H1 (cell line): ENCODE results near the gene AKT1S1. TPM values are rescaled to one million over a fixed set of nuclear protein-coding genes. Genes with fewer than 3 reads are reported as not detected.

ENCODE experiments used
- CTCF ChIA-PET: fragments of 300-600 bp; sonication (Branson Sonifier 250); formaldehyde crosslinking; loops from one replicate; lab custom pipeline; 2021; ENCODE audit not compliant: partially characterized antibody; lab: Charles Lee
- POLR2A ChIA-PET: fragments of 300-600 bp; sonication (Branson Sonifier 250); formaldehyde crosslinking; loops from one replicate; lab custom pipeline; 2021; ENCODE audit warnings: inconsistent platforms; ENCODE audit not compliant: partially characterized antibody; lab: Charles Lee
- DNase-seq, 2 experiments: peaks; one replicate each; pipeline versions ENCODE4 v3.0.0 to v3.0.0-alpha.2; 2010 to 2022; ENCODE audit warnings: low spot score in 2 of 2, low read depth in 1 of 2, mixed read lengths in 1 of 2
- FAIRE-seq: peaks from 2 replicates; lab custom pipeline; 2011; peaks lifted over from hg19 to GRCh38; lab: Jason Lieb, UNC
- H2AFZ ChIP-seq: 2 replicates; pipeline ENCODE4 v1.8.1; 2012; ENCODE audit warnings: low read length, inconsistent platforms
- H2AK5ac ChIP-seq: 2 replicates; pipeline ENCODE4 v1.6.1; 2013; ENCODE audit warnings: low read depth, low read length
- H2BK120ac ChIP-seq: replicated peaks from 2 replicates; pipeline ENCODE3; 2013; ENCODE audit warnings: low read depth, low read length, inconsistent platforms
- H2BK12ac ChIP-seq: 2 replicates; pipeline ENCODE4 v1.6.1; 2013; ENCODE audit warnings: low read depth, low read length
- H2BK15ac ChIP-seq: 2 replicates; pipeline ENCODE4 v1.6.1; 2013; ENCODE audit warnings: low read length
- H2BK20ac ChIP-seq: 2 replicates; pipeline ENCODE4 v1.6.1; 2013; ENCODE audit warnings: low read length
- H2BK5ac ChIP-seq: 2 replicates; pipeline ENCODE4 v1.6.1; 2013; ENCODE audit warnings: low read depth, low read length
- H3K14ac ChIP-seq: 2 replicates; pipeline ENCODE4 v1.6.1; 2013; ENCODE audit warnings: inconsistent platforms; ENCODE audit not compliant: insufficient read length
- H3K18ac ChIP-seq: 2 replicates; pipeline ENCODE4 v1.6.1; 2013; ENCODE audit warnings: low read length; ENCODE audit errors: extremely low read depth
- H3K23ac ChIP-seq: 2 replicates; pipeline ENCODE4 v1.6.1; 2013; ENCODE audit warnings: inconsistent platforms; ENCODE audit not compliant: insufficient read length
- H3K23me2 ChIP-seq: 2 replicates; pipeline ENCODE4 v1.6.1; 2013; ENCODE audit warnings: low read depth, low read length
- H3K27ac ChIP-seq: 2 replicates; pipeline ENCODE4 v1.6.1; 2011; ENCODE audit warnings: low read depth, low read length, inconsistent platforms
- H3K27me3 ChIP-seq, 4 experiments: replicated peaks in 1 of 4; 1 replicate in 1 of 4; 2 replicates in 3 of 4; pipeline versions ENCODE4 v1.6.1 to v1.8.1; 2011 to 2013; ENCODE audit warnings: low read length in 3 of 4, mild to moderate bottlenecking in 3 of 4, inconsistent platforms in 2 of 4, mixed read lengths in 2 of 4, moderate library complexity in 1 of 4; ENCODE audit not compliant: control insufficient read depth in 3 of 4, insufficient read depth in 3 of 4; ENCODE audit errors: extremely low read depth in 1 of 4
- H3K36me3 ChIP-seq, 4 experiments: 2 replicates each; pipeline versions ENCODE4 v1.6.1 to v1.8.1; 2011 to 2013; ENCODE audit warnings: mild to moderate bottlenecking in 4 of 4, low read length in 3 of 4, moderate library complexity in 2 of 4, control low read depth in 1 of 4, inconsistent platforms in 1 of 4; ENCODE audit not compliant: insufficient read depth in 4 of 4, control insufficient read depth in 2 of 4
- H3K4ac ChIP-seq: replicated peaks from 2 replicates; pipeline ENCODE3; 2013; ENCODE audit warnings: low read length, low read depth, mixed read lengths, inconsistent platforms; ENCODE audit not compliant: insufficient read length
- H3K4me1 ChIP-seq, 4 experiments: replicated peaks in 1 of 4; 1 replicate in 1 of 4; 2 replicates in 3 of 4; pipeline versions ENCODE4 v1.6.1 to v1.8.1; 2011 to 2013; ENCODE audit warnings: low read length in 3 of 4, inconsistent platforms in 2 of 4, mixed read lengths in 1 of 4; ENCODE audit not compliant: insufficient read depth in 4 of 4, control insufficient read depth in 3 of 4
- H3K4me2 ChIP-seq, 2 experiments: 2 replicates each; pipeline versions ENCODE4 v1.6.1 to v1.8.1; 2011 to 2013; ENCODE audit warnings: low read depth in 2 of 2, low read length in 2 of 2, control low read depth in 1 of 2, inconsistent platforms in 1 of 2, mild to moderate bottlenecking in 1 of 2; ENCODE audit not compliant: insufficient read depth in 1 of 2
- H3K4me3 ChIP-seq, 4 experiments: fragments of 200-600, 300-600 bp in 1 of 4; sonication (generic), shearing (Covaris generic), sonication (Bioruptor Twin) in 1 of 4; 2 replicates each; pipeline versions ENCODE4 v1.5.1 to v1.8.1; 2011 to 2016; ENCODE audit warnings: low read length in 4 of 4, low read depth in 3 of 4, control low read depth in 2 of 4, inconsistent platforms in 2 of 4, mild to moderate bottlenecking in 2 of 4, mixed read lengths in 1 of 4, moderate library complexity in 1 of 4; ENCODE audit not compliant: insufficient read depth in 2 of 4; ENCODE audit errors: extremely low read depth in 1 of 4
- H3K56ac ChIP-seq: replicated peaks from 2 replicates; pipeline ENCODE3; 2013; ENCODE audit warnings: low read depth, mild to moderate bottlenecking, mixed read lengths, low read length, inconsistent platforms; ENCODE audit not compliant: insufficient read length
- H3K79me1 ChIP-seq: 2 replicates; pipeline ENCODE4 v1.6.1; 2013; ENCODE audit warnings: low read depth, low read length, control low read depth
- H3K79me2 ChIP-seq, 2 experiments: 2 replicates each; pipeline versions ENCODE4 v1.6.1 to v1.8.1; 2012 to 2013; ENCODE audit warnings: low read length in 2 of 2, mild to moderate bottlenecking in 2 of 2, inconsistent platforms in 1 of 2; ENCODE audit not compliant: insufficient read depth in 2 of 2, control insufficient read depth in 1 of 2
- H3K9ac ChIP-seq, 4 experiments: replicated peaks in 1 of 4; 1 replicate in 1 of 4; 2 replicates in 3 of 4; pipeline versions ENCODE4 v1.6.1 to v1.8.1; 2011 to 2013; ENCODE audit warnings: low read depth in 3 of 4, low read length in 3 of 4, control low read depth in 2 of 4, mild to moderate bottlenecking in 2 of 4, moderate library complexity in 2 of 4, inconsistent platforms in 1 of 4; ENCODE audit errors: extremely low read depth in 1 of 4
- H3K9me3 ChIP-seq, 2 experiments: 2 replicates each; pipeline versions ENCODE4 v1.6.1 to v1.8.1; 2012 to 2013; ENCODE audit warnings: mild to moderate bottlenecking in 2 of 2, moderate library complexity in 2 of 2, control low read depth in 1 of 2, inconsistent platforms in 1 of 2, low read depth in 1 of 2, low read length in 1 of 2, mixed read lengths in 1 of 2; ENCODE audit not compliant: insufficient read depth in 2 of 2
- H4K20me1 ChIP-seq, 2 experiments: replicated peaks in 1 of 2; 2 replicates each; pipeline versions ENCODE3 to v1.8.1; 2011 to 2013; ENCODE audit warnings: inconsistent platforms in 2 of 2, low read length in 2 of 2, mild to moderate bottlenecking in 1 of 2; ENCODE audit not compliant: insufficient read depth in 2 of 2, control insufficient read depth in 1 of 2
- H4K5ac ChIP-seq: 2 replicates; pipeline ENCODE4 v1.6.1; 2013; ENCODE audit warnings: low read length, low read depth, mixed read lengths, inconsistent platforms; ENCODE audit not compliant: insufficient read length
- H4K8ac ChIP-seq: 2 replicates; pipeline ENCODE4 v1.8.0; 2013; ENCODE audit warnings: mild to moderate bottlenecking, moderate library complexity, low read length, inconsistent platforms; ENCODE audit not compliant: insufficient read depth; ENCODE audit errors: extremely low read depth
- H4K91ac ChIP-seq: replicated peaks from 2 replicates; pipeline ENCODE3; 2013; ENCODE audit warnings: low read length, mixed read lengths, inconsistent platforms; ENCODE audit not compliant: insufficient read length
- BRCA1 ChIP-seq: IDR thresholded peaks from 2 replicates; pipeline ENCODE4 v1.6.1; 2012; ENCODE audit warnings: low read depth, low read length, improper control_type of control experiment
- CBX5 ChIP-seq: fragments of 300-800, 300-1000 bp; sonication (generic); IDR thresholded peaks from 2 replicates; pipeline ENCODE4 v1.7.1; 2016; ENCODE audit warnings: antibody characterized with exemption, low read length, low read depth
- CHD1 ChIP-seq: IDR thresholded peaks from 2 replicates; pipeline ENCODE4 v1.6.1; 2012; ENCODE audit warnings: low read depth, low read length, improper control_type of control experiment
- CTBP2 ChIP-seq: IDR thresholded peaks from 2 replicates; pipeline ENCODE4 v1.7.0; 2011; ENCODE audit warnings: borderline replicate concordance, mild to moderate bottlenecking, moderate library complexity, mixed read lengths, low read length; ENCODE audit not compliant: insufficient read depth, insufficient read length
- EGR1 ChIP-seq: IDR thresholded peaks from 2 replicates; pipeline ENCODE4 v1.6.1; 2011; ENCODE audit warnings: low read depth, low read length, borderline replicate concordance
- HDAC2 ChIP-seq, 2 experiments: fragments of 300-600 bp in 1 of 2; sonication (generic) in 1 of 2; IDR thresholded peaks; 2 replicates each; pipeline ENCODE4 v1.6.1; 2011 to 2012; ENCODE audit warnings: low read depth in 2 of 2, low read length in 2 of 2, mild to moderate bottlenecking in 2 of 2, moderate library complexity in 2 of 2, borderline replicate concordance in 1 of 2, inconsistent platforms in 1 of 2
- POLR2A ChIP-seq, 2 experiments: IDR thresholded peaks; 1 replicate in 1 of 2; 2 replicates in 1 of 2; pipeline ENCODE4 v1.6.1; 2011; ENCODE audit warnings: low read depth in 2 of 2, low read length in 2 of 2, mild to moderate bottlenecking in 2 of 2; ENCODE audit errors: control extremely low read depth in 1 of 2
- RNF2 ChIP-seq: fragments of 200-900, 300-1000 bp; sonication (generic); IDR thresholded peaks from 2 replicates; pipeline ENCODE4 v1.7.1; 2016; ENCODE audit warnings: borderline replicate concordance, low read depth, mild to moderate bottlenecking, antibody characterized with exemption, low read length; ENCODE audit not compliant: poor library complexity, severe bottlenecking; ENCODE audit errors: missing control alignments
- WGBS, 2 experiments: shearing (Covaris generic) in 1 of 2; methylation state at CpG; one replicate each; pipeline versions ENCODE4 v1.1.6 to v1.1.7; 2013 to 2015; ENCODE audit warnings: low lambda C conversion rate in 2 of 2, mixed read lengths in 2 of 2, inconsistent platforms in 1 of 2, low coverage in 1 of 2, missing lambda C conversion rate in 1 of 2; ENCODE audit not compliant: insufficient replicate concordance in 2 of 2, insufficient coverage in 1 of 2, insufficient read length in 1 of 2; ENCODE audit errors: extremely low coverage in 1 of 2, missing lambda C conversion rate in 1 of 2; 5-methylcytosine and 5-hydroxymethylcytosine counted together
- polyA plus RNA-seq, 7 experiments: library from polyadenylated mRNA; depleted of rRNA in 3 of 7; stranded (reverse) in 5 of 7; unstranded in 2 of 7; fragments of >200 nt in 5 of 7; fragments of 200-250 nt in 2 of 7; gene quantifications; 1 replicate in 5 of 7; 2 replicates in 1 of 7; 4 replicates in 1 of 7; pipeline versions ENCODE4 v1.2.1 to v1.2.3, GENCODE V29; 2011 to 2013; ENCODE audit warnings: missing spikeins in 2 of 7, mixed read lengths in 2 of 7
- total RNA-seq: library from RNA; stranded (reverse); fragmentation: NEBNext Ultra II Directional; extraction: Animal tissue kit (Norgen Biotek cat#: 25700); gene quantifications from 2 replicates; pipeline ENCODE4 v1.2.1, GENCODE V29; 2021
- TF ChIP-seq, protein P1 (sequence below): IDR thresholded peaks from 2 replicates; pipeline ENCODE4 v1.6.1; 2011; ENCODE audit warnings: low read depth, mild to moderate bottlenecking, low read length; ENCODE audit not compliant: insufficient read depth
- TF ChIP-seq, protein P2 (sequence below): IDR thresholded peaks from 2 replicates; pipeline ENCODE4 v1.6.1; 2012; ENCODE audit warnings: inconsistent platforms

Gene AKT1S1
- total and polyA plus RNA-seq, 2 of the 8 experiments (the other 6 are each of a cell fraction or from before 2014, with no cell fraction given): 40.7 to 45.9 TPM

DNA sequence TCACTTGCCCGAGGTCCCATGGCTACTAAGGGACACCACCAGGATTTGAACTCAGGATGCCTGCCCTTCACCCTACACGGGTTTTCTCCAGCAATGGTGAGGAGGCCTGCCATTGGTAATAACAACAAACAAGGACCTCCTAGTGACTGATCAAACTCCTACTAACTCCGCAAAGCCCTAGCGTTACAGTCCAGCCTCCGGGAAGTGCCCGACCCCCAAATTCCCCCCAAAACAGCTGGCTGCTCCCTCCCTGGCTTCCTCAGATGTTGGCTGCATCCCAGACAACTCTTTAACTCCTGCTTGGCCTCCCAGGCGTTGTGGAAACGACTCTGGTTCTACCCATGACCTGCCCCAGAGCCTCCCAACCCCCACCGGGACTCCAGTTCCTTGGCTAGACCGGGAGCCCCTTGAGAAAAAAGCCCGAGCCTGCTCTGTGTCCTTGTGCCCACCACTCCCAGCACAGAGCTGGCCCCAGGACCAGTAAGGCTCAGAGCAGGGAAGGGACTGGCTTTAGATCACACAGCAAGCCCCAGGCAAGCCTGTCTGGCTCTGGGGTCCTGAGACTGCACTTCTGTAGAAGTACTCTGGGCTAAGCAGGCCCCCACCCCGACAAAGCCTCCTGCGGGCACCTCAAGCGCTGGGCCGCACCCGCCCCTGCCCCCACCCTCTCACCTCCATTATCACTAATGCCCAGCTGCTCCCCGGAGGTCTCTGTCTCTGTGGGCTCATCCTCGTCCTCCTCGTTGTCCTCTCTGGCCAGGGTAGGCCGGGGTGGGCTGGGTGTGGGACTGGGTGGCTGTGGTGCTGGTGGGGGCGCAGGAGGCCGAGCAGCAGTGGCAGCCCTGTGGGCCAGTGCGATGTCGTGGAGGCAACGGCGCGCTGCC is 4.7 kb downstream of the AKT1S1 start:
- H3K14ac ChIP-seq: no peak overlapping the region
- peaks cover 0 to 18% of the 10 kb centered on the region in 2 experiments; a peak in 2 of 4 replicates for H3K79me2 ChIP-seq
- peaks cover 0 to 8% (median 6%) of the 10 kb centered on the region in 4 experiments; a peak in 5 of 7 replicates for H3K4me1 ChIP-seq
- no peak overlapping the region for H2AK5ac ChIP-seq
- no peak overlapping the region for H4K91ac ChIP-seq
- H2BK5ac ChIP-seq: no peak overlapping the region
- H3K23me2 ChIP-seq: peaks cover 18% of the 10 kb centered on the region
- 87% methylated on average over 14 of the region's 27 CpGs; no CpG with 5 or more reads in 1 of the 2 experiments for WGBS, 2 experiments
- ChIA-PET CTCF (interaction anchor here (1.3 kb wide), 1 partner anchor 80 kb away, joined by 3 read pairs; no protein-coding TSS in a partner anchor), POLR2A (interaction anchor here (1.0 to 12.4 kb wide), 4 partner anchors 9 to 19 kb away, joined by 3 to 247 read pairs (median 5); partner anchors contain the start of gene PTOV1)
- no peak overlapping the region for H2BK15ac ChIP-seq
- DNase-seq: no peak
- H3K27me3 ChIP-seq: no peaks in the 10 kb centered on the region
- no peak overlapping the region for H3K9ac ChIP-seq
- peaks cover 12% of the 10 kb centered on the region for H3K79me1 ChIP-seq
- no peak overlapping the region for H2AFZ ChIP-seq
- H3K4ac ChIP-seq: no peak overlapping the region
- H2BK20ac ChIP-seq: no peak overlapping the region
- no peak overlapping the region for H4K8ac ChIP-seq
- TF ChIP-seq, protein P1, sequence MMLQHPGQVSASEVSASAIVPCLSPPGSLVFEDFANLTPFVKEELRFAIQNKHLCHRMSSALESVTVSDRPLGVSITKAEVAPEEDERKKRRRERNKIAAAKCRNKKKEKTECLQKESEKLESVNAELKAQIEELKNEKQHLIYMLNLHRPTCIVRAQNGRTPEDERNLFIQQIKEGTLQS: no peak
- TF ChIP-seq RNF2: no peak
- no peak for TF ChIP-seq BRCA1
- no peak for TF ChIP-seq HDAC2 (IDR thresholded peaks at IDR 0.05; ENCODE audit: borderline replicate concordance in 1 of 2, low read depth in 2 of 2, low read length in 2 of 2)
- no peak for TF ChIP-seq CHD1
- TF ChIP-seq EGR1: no peak
- TF ChIP-seq CTBP2: no peak
- TF ChIP-seq CBX5: no peak
- TF ChIP-seq, protein P2, sequence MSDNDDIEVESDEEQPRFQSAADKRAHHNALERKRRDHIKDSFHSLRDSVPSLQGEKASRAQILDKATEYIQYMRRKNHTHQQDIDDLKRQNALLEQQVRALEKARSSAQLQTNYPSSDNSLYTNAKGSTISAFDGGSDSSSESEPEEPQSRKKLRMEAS: no peak
- no peak for TF ChIP-seq POLR2A (IDR thresholded peaks at IDR 0.05; ENCODE audit: control extremely low read depth in 1 of 2, low read depth in 2 of 2, low read length in 2 of 2)
- TF ChIP-seq, all 59 proteins: peak for 0
- no peak overlapping the region for H3K23ac ChIP-seq
- FAIRE-seq: no peak
- no peaks in the 10 kb centered on the region for H4K20me1 ChIP-seq
- no peak overlapping the region for H3K27ac ChIP-seq
- H3K4me3 ChIP-seq: no peak overlapping the region
- no peaks in the 10 kb centered on the region; a peak in 1 of 8 replicates for H3K36me3 ChIP-seq
- no peak overlapping the region for H2BK12ac ChIP-seq
- H4K5ac ChIP-seq: no peak overlapping the region
- H3K18ac ChIP-seq: no peak overlapping the region
- H3K4me2 ChIP-seq: no peak overlapping the region
- no peaks in the 10 kb centered on the region for H3K9me3 ChIP-seq
- H2BK120ac ChIP-seq: no peak overlapping the region
- H3K56ac ChIP-seq: no peak overlapping the region
